H1 (cell line): ENCODE measurements around the gene SECISBP2L. TPM values are rescaled to one million over a fixed set of nuclear protein-coding genes. Genes with fewer than 3 reads are reported as not detected.

ENCODE experiments used
- CEBPB ChIP-seq: IDR thresholded peaks from 2 replicates; pipeline ENCODE4 v1.6.1; 2012; ENCODE audit warnings: low read depth, low read length
- EGR1 ChIP-seq: IDR thresholded peaks from 2 replicates; pipeline ENCODE4 v1.6.1; 2011; ENCODE audit warnings: low read depth, low read length, borderline replicate concordance
- GABPA ChIP-seq: IDR thresholded peaks from 2 replicates; pipeline ENCODE4 v1.6.1; 2011; ENCODE audit warnings: mild to moderate bottlenecking, low read length, moderate library complexity, borderline replicate concordance; ENCODE audit not compliant: insufficient read depth
- HDAC2 ChIP-seq, 2 experiments: fragments of 300-600 bp in 1 of 2; sonication (generic) in 1 of 2; IDR thresholded peaks; 2 replicates each; pipeline ENCODE4 v1.6.1; 2011 to 2012; ENCODE audit warnings: low read depth in 2 of 2, low read length in 2 of 2, mild to moderate bottlenecking in 2 of 2, moderate library complexity in 2 of 2, borderline replicate concordance in 1 of 2, inconsistent platforms in 1 of 2
- JUND ChIP-seq: IDR thresholded peaks from 2 replicates; pipeline ENCODE4 v1.6.1; 2011; ENCODE audit warnings: mild to moderate bottlenecking, improper control_type of control experiment, low read length
- POLR2A ChIP-seq, 2 experiments: IDR thresholded peaks; 1 replicate in 1 of 2; 2 replicates in 1 of 2; pipeline ENCODE4 v1.6.1; 2011; ENCODE audit warnings: low read depth in 2 of 2, low read length in 2 of 2, mild to moderate bottlenecking in 2 of 2; ENCODE audit errors: control extremely low read depth in 1 of 2
- RAD21 ChIP-seq, 2 experiments: IDR thresholded peaks in 1 of 2; conservative IDR thresholded peaks in 1 of 2; 2 replicates each; pipeline ENCODE4 v1.6.1; 2011; ENCODE audit warnings: low read depth in 2 of 2, low read length in 2 of 2, improper control_type of control experiment in 1 of 2, inconsistent platforms in 1 of 2, mild to moderate bottlenecking in 1 of 2, moderate library complexity in 1 of 2
- SAP30 ChIP-seq: fragments of 300-600 bp; sonication (generic); IDR thresholded peaks from 2 replicates; pipeline ENCODE4 v1.7.1; 2012; ENCODE audit warnings: low read length, moderate library complexity, mild to moderate bottlenecking, inconsistent platforms; ENCODE audit not compliant: insufficient read depth, insufficient replicate concordance
- SRF ChIP-seq: IDR thresholded peaks from 2 replicates; pipeline ENCODE4 v1.6.1; 2011; ENCODE audit warnings: mild to moderate bottlenecking, low read depth, low read length, moderate library complexity
- TCF12 ChIP-seq: IDR thresholded peaks from 2 replicates; pipeline ENCODE4 v1.6.1; 2011; ENCODE audit warnings: low read depth, mild to moderate bottlenecking, low read length
- polyA plus RNA-seq, 7 experiments: library from polyadenylated mRNA; depleted of rRNA in 3 of 7; stranded (reverse) in 5 of 7; unstranded in 2 of 7; fragments of >200 nt in 5 of 7; fragments of 200-250 nt in 2 of 7; gene quantifications; 1 replicate in 5 of 7; 2 replicates in 1 of 7; 4 replicates in 1 of 7; pipeline versions ENCODE4 v1.2.1 to v1.2.3, GENCODE V29; 2011 to 2013; ENCODE audit warnings: missing spikeins in 2 of 7, mixed read lengths in 2 of 7
- total RNA-seq: library from RNA; stranded (reverse); fragmentation: NEBNext Ultra II Directional; extraction: Animal tissue kit (Norgen Biotek cat#: 25700); gene quantifications from 2 replicates; pipeline ENCODE4 v1.2.1, GENCODE V29; 2021
- TF ChIP-seq, protein P1 (sequence below): IDR thresholded peaks from 2 replicates; pipeline ENCODE4 v1.6.1; 2011; ENCODE audit warnings: low read length, improper control_type of control experiment

SECISBP2L gene
- total and polyA plus RNA-seq, 2 of the 8 experiments (the other 6 are each of a cell fraction or from before 2014, with no cell fraction given) = 7.6 to 22.8 TPM

DNA sequence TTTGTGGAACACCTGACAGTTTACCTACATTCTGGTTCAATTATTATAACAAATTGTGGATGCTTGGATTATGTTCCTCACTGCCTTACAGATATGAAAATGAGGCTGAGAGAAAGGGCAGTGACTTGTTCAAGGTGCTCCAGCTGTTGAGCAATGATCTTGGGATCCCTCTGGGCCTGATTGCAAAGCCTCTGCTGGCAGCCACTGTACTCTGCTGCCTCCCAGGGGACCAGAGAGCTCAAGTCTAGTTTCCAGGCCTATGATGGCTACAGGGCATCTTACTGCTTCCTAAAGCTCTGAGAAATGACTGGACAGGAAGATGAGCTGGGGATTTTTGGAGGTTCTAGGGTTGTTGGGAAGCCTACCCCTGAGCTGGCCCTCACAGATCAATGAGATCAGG lies 80.3 kb downstream of the SECISBP2L start (continued):
- TF ChIP-seq TCF12 = no peak
- peak; percentile 47; the same call in 1 of the 2 replicates for TF ChIP-seq CEBPB
- TF ChIP-seq EGR1 = no peak
- TF ChIP-seq GABPA = no peak
- TF ChIP-seq, protein P1, sequence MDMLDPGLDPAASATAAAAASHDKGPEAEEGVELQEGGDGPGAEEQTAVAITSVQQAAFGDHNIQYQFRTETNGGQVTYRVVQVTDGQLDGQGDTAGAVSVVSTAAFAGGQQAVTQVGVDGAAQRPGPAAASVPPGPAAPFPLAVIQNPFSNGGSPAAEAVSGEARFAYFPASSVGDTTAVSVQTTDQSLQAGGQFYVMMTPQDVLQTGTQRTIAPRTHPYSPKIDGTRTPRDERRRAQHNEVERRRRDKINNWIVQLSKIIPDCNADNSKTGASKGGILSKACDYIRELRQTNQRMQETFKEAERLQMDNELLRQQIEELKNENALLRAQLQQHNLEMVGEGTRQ = no peak
- no peak for TF ChIP-seq JUND
- no peak for TF ChIP-seq SAP30
- no peak for TF ChIP-seq POLR2A (IDR thresholded peaks at IDR 0.05; ENCODE audit: control extremely low read depth in 1 of 2, low read depth in 2 of 2, low read length in 2 of 2)
- TF ChIP-seq SRF = no peak
- TF ChIP-seq HDAC2 (IDR thresholded peaks at IDR 0.05; ENCODE audit: borderline replicate concordance in 1 of 2, low read depth in 2 of 2, low read length in 2 of 2) = no peak
- TF ChIP-seq RAD21 (IDR thresholded peaks at IDR 0.05 in 1 of 2, conservative IDR thresholded peaks at IDR 0.05 in 1 of 2; ENCODE audit: low read depth in 2 of 2, low read length in 2 of 2) = peak; percentile 59 to 71
